AG09319 (cell line): Measurements from ENCODE around the gene NKX3-2.

Experiments used
- DNase-seq: peaks from one replicate; pipeline ENCODE4 v3.0.0-alpha.2; 2010; ENCODE audit warnings: low read depth; ENCODE audit errors: extremely low read depth
- TF ChIP-seq, protein P1 (sequence below): IDR thresholded peaks from 2 replicates; pipeline ENCODE4 v1.5.1; 2011; ENCODE audit warnings: low read depth, mild to moderate bottlenecking, inconsistent platforms, low read length, moderate library complexity

NKX3-2 gene

DNA sequence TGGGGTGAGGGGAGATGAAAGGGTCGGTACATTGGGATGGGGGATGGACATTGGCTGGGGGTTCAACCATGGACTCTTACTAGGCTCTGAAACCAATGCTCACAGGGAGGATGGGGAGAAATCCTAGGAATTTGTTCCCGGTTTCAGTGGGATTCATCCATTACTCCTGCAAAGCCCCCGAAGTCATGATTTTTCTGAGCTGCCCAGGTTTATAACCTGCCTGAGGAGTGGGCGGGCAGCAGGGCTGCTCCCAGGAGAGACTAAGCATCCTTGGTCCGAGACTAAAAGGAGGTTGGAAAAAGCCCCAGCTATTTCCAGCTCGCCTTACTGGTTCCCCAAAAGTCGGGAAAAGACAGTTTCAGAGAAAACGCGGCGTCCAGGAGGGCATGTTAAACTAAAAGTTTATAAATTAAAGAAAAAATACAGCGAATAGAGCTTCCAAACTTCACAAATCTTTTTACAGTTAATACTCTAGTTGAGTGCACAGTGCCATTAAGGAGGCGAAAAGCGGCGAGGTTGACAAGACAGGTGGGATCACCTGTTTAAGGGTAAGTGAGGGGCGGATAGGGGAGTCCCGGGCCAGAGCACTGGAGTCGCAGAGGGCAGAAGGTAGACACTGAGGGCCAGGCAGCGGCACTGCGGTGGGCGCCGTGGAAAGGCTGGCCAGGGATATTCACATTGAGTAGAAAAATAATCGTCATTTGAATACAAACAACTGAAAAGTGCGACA lies 3.7 kb downstream of the NKX3-2 start:
- DNase-seq: no peak
- TF ChIP-seq, protein P1, sequence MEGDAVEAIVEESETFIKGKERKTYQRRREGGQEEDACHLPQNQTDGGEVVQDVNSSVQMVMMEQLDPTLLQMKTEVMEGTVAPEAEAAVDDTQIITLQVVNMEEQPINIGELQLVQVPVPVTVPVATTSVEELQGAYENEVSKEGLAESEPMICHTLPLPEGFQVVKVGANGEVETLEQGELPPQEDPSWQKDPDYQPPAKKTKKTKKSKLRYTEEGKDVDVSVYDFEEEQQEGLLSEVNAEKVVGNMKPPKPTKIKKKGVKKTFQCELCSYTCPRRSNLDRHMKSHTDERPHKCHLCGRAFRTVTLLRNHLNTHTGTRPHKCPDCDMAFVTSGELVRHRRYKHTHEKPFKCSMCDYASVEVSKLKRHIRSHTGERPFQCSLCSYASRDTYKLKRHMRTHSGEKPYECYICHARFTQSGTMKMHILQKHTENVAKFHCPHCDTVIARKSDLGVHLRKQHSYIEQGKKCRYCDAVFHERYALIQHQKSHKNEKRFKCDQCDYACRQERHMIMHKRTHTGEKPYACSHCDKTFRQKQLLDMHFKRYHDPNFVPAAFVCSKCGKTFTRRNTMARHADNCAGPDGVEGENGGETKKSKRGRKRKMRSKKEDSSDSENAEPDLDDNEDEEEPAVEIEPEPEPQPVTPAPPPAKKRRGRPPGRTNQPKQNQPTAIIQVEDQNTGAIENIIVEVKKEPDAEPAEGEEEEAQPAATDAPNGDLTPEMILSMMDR: no peak

DNA sequence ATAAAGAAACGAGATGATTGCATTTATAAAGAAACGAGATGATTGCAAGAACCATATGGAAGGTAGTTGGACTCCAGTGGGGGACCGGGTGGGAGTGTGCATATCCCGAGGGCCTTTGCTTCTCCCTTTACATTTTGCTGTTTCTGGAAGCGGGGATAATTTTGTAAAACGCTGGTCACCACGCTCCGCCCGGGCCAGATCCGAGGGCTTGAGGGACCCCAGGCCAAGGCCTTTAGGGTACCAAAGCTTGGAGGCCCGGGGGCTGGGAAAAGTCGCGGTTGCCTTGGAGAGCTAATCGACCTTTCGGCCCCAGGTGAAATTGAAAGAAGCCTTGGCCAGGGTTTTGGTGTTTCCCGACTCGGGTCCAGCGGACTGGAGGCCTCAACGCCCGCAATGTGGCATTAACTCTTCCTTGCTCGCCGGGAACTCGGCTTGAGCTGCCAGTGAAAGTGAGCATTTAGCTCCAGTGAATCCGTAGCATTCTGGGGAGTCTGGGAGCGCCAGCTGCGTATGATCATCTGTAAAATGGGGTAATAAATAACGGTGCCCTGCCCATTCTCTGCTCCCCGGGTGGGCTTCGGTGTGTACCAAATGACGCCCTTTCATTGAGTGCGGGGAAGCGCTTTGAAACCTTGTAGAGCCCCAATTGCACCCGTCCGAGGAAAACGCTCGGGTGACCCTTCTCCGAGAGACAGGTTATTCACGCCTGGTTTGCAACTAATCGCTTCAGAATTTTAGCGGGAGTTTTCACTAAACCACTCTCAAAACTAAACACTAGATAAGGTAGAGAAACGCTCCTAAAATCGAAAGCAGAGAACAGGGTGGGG lies 4.5 kb downstream of the NKX3-2 start:
- DNase-seq: no peak
- TF ChIP-seq, protein P1: no peak

DNA sequence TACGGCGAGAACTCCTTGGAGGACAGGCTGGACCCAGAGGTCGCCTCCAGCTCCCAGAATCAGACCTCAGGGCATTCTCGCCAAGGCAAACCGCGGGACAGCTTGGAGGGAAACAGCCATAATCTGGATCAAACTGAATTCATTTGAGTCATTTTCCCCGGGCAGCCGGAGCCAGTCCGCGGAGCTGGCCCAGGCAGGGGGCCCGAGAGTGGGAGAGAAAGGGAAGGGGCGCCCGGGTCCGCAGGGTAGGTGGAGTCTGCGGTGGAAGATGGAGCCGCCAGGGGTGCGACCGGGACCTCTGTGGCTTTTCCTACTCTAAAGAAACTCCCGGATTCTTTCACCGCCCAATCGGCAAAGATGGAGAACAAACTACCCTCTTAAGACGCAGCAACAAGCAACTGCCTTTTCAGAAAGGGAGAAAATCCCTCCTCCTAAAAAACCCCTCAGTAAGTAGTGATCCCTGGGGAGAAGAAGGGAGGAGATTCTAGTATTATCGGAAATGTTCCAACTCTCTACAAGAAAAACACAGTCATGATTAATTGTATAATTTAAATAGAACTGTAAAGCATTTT lies 5.2 kb downstream of the NKX3-2 start:
- TF ChIP-seq, protein P1: no peak
- no peak for DNase-seq

DNA sequence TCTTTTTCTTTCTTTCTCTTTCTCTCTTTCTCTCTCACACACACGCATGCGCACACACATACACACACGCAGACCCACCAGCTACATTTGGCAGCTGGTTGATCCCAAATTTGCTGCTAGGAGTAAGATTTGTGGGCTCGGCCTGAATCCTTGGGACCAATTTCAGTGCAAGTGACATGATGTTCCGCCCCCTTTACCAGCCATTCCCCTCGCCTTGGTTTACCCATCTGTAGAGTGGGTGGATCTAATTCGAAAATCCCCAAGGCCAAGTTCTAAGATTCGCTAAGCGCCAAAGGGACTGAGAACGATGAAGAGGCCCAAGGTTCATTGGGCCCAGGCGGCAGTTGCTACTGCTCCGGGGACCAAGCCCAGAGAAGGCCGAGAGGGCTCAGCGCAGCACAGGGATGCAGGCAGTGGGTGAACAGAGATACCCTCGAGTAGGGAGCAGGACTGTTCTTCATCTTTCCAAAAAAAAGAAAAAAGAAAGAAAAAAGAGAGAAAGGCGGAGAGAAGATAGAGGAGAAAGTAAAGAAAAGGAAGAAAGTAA lies 5.8 kb downstream of the NKX3-2 start:
- TF ChIP-seq, protein P1: no peak

DNA sequence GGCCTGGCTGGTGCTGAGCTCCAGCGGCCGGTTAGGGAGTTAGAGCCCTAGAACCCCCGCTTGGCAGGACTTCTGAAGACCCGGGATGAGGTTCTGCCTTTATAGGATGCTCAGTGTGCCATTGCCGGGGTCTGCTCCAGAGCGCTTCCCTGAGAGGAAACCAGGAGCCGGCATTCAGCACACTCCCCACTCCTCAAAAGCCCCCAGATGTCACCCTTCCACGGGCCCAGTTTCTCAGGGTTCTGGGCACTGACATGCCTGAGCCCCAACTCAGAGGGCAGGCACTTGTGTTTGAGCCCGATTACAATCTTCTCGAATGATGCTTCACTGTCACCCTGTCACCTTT lies 6.5 kb downstream of the NKX3-2 start:
- no peak for DNase-seq
- TF ChIP-seq, protein P1: no peak

More for the DNA sequence above, 5.8 kb downstream of the NKX3-2 start:
- no peak for DNase-seq

DNA sequence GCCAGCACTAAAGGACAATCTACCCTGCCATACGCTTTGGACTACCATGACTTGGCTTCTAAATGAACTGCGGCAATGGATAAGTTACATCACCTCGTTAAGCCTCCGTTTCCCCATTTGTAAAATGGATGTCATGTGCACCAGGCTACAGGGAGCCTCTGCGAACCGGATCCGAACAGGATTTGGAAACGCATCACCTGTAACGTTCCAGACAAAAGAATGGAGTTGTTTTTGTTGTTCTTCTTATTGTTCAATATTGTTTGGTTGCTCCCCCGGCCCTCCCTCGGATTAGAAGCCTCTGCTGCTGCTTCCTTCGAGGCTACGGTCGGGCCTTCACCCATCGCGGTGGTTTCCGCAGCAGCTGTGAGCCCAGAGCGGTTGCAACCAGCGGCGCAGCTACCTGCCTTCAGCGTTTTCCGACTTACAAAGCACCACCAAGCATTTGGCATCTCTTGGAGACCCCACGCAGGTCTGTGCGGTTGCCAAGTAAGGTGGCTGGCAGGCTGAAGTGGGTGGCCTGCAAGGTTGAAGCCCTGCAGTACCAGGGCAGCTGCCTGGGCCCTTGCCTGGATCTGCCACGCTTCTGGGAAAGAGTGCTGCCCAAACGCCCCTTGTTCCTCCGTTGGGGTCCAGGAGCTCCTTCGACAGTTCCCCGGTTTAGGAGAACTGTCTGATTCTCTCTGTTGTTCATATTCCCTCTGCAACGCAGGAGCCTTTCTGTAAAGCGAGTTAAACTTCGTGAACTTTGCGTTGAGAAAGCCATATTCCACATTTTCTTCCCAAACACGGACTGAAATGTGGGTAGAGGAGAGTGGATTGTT lies 7.1 kb downstream of the NKX3-2 start:
- DNase-seq: no peak
- TF ChIP-seq, protein P1: no peak
